Upper lobe of left lung (tissue), 4 donors: ENCODE results near the gene PNPLA7.

Experiments
- CTCF ChIP-seq, 6 experiments: fragments of 450-650 bp in 4 of 6; fragments of 200-600 bp in 2 of 6; sonication (generic) in 2 of 6; IDR thresholded peaks; one replicate each; pipeline ENCODE4 v1.5.1; 2016 to 2019; ENCODE audit warnings: antibody characterized with exemption in 6 of 6
- EP300 ChIP-seq, 4 donors: sonication (generic); formaldehyde crosslinking; IDR thresholded peaks; one replicate each; pipeline ENCODE4 v1.5.1; 2017; ENCODE audit warnings: antibody characterized with exemption in 4 of 4, control low read depth in 2 of 4

DNA sequence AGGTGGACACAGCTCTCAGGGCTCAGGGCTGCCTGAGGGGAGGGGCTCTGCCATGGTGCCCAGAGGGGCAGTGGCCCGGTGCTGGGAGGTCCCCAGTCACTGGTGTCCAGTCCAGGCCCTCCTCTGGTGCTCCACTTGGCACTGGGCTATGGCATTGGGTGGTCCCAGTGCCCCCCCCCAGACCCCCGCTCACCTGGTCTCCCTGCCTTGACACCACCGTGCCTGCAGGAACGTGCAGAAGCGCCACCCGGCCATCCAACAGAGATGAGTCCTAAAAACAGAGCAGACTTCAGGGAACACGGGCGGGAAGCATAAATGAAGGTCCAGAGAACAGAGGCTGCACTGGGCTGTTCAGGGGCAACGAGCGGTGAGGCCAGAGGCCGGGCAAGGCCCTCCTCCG lies 48.7 kb downstream of the PNPLA7 start:
- TF ChIP-seq EP300 (IDR thresholded peaks at IDR 0.05) (no peak), CTCF (IDR thresholded peaks at IDR 0.05) (no peak)
